Measurements from ENCODE around the gene GAB2.
"Not testable (repeated sequence)": the region's sequence is repeated elsewhere in the genome, so short reads cannot be mapped to it uniquely, and the experiment has no call there.

GRCh38 chr11:78271801-78272200, 145.8 kb downstream of the GAB2 start:
- TF ChIP-seq POLR2AphosphoS5 (IDR thresholded peaks at IDR 0.05); POLR2A (IDR thresholded peaks at IDR 0.05; ENCODE audit: low read depth): not testable (repeated sequence)
- TF ChIP-seq, protein P1, sequence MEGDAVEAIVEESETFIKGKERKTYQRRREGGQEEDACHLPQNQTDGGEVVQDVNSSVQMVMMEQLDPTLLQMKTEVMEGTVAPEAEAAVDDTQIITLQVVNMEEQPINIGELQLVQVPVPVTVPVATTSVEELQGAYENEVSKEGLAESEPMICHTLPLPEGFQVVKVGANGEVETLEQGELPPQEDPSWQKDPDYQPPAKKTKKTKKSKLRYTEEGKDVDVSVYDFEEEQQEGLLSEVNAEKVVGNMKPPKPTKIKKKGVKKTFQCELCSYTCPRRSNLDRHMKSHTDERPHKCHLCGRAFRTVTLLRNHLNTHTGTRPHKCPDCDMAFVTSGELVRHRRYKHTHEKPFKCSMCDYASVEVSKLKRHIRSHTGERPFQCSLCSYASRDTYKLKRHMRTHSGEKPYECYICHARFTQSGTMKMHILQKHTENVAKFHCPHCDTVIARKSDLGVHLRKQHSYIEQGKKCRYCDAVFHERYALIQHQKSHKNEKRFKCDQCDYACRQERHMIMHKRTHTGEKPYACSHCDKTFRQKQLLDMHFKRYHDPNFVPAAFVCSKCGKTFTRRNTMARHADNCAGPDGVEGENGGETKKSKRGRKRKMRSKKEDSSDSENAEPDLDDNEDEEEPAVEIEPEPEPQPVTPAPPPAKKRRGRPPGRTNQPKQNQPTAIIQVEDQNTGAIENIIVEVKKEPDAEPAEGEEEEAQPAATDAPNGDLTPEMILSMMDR (IDR thresholded peaks at IDR 0.05), result not testable (repeated sequence)
